GM18507 (cell line): ENCODE data around the gene GNG7.
"Not testable (repeated sequence)": the region's sequence is repeated elsewhere in the genome, so short reads cannot be mapped to it uniquely, and the experiment has no call there.

Source experiments
- DNase-seq: peaks from one replicate; pipeline ENCODE4 v3.0.0; 2011; ENCODE audit warnings: low read depth; ENCODE audit not compliant: insufficient read length; ENCODE audit errors: extremely low spot score
- FAIRE-seq: peaks from 2 replicates; lab custom pipeline; 2011; peaks lifted over from hg19 to GRCh38; lab: Jason Lieb, UNC

The GNG7 gene

DNA sequence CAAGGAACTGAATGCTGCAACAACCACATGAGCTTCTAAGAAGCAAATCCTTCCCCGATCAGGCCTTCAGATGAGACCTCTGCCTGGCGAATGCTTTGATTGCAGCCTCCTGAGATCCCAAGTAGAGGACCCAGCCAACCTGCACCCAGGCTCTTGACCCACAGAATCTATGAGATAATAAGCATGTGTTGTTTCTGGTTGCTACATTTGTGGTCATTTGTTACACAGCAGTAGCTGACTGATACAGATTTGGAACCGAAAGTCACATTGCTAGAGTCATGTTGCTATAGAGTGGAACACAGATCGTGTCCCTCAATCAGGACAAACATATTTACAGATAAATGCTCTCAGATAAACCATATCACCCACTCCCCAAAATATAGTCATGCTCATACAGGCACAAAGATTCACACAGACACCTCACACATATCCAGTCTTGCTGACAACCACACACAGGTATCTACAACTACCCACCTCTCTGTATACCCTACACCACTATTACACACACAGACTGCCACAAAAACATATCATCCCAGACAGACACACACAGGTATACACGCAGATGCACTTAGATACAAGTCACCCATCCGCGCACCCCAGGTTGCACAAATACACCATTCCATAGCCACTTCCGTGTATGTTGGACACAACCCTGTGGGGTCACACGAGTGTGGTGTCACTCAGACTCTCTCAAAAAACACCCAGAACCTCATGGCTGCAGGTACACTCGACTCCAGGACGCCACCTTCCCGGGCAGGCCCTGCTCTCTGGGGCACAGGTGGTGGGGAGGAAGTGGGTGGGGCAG lies 13.2 kb upstream of the GNG7 start:
- FAIRE-seq = no peak
- DNase-seq = no peak

DNA sequence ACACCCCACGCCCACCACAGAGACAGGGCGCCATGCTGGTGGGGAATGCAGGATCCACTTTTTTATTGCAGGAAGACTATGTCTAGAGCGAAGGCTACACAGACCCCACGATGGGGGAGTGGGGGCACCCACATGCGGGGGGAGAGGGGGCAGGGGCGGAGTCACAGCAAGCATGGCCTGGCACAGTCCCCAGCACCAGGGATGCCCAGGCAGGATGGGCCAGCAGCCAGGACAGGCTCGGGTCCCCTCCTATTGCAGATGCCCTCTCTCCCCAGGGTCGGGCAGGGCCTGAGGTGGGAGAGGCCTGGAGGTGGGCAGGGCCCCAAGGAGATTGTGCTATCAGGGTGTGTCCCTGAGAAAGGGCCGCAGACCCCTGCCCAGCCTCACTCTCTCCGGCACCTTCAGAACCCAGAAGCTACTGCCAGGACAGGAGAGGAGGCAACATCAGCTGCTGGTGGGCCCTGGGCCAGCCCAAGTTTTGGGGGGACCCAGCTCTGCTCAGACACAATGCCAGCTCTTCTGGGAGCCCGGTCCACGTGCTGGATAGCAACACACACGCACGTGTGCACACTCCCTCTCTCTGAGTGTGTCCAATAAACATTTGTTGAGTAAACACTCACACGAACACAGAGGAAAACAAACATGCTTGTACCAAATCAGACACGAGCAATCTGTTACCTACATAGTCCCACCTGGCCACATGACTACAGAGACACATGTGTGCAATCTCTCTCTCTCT lies 12.2 kb upstream of the GNG7 start:
- DNase-seq = no peak
- FAIRE-seq = no peak

DNA sequence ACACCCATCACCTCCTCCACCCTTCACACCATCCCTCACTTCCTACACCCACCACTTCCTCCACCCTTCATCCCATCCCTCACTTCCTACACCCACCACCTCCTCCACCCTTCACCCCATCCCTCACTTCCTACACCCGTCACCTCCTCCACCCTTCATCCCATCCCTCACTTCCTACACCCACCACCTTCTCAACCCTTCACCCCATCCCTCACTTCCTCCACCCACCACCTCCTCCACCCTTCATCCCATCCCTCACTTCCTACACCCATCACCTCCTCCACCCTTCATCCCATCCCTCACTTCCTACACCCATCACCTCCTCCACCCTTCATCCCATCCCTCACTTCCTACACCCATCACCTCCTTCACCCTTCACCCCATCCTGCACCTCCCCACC lies 11.6 kb upstream of the GNG7 start:
- not testable (repeated sequence) for FAIRE-seq, DNase-seq

DNA sequence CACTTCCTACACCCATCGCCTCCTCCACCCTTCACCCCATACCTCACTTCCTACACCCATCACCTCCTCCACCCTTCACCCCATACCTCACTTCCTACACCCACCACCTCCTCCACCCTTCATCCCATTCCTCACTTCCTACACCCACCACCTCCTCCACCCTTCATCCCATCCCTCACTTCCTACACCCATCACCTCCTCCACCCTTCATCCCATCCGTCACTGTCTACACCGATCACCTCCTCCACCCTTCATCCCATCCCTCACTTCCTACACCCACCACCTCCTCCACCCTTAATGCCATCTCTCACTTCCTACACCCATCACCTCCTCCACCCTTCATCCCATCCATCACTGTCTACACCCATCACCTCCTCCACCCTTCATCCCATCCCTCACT lies 10.7 kb upstream of the GNG7 start:
- not testable (repeated sequence) for DNase-seq, FAIRE-seq

DNA sequence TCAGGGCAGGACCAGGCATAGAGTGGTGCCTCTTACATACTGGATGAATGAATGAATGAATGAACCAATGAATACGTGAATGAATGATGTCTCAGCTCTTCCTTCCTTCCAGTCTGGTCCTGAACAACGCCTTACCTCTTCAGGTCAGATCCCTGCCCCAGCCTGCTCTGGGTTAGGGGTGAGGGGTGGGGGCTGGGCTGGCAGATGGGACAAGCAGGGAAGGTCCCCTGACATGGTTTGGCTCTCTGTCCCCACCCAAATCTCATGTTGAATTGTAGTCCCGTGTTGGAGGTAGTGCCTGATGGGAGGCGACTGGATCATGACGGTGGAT lies 9.3 kb upstream of the GNG7 start:
- no peak for DNase-seq
- FAIRE-seq = no peak

DNA sequence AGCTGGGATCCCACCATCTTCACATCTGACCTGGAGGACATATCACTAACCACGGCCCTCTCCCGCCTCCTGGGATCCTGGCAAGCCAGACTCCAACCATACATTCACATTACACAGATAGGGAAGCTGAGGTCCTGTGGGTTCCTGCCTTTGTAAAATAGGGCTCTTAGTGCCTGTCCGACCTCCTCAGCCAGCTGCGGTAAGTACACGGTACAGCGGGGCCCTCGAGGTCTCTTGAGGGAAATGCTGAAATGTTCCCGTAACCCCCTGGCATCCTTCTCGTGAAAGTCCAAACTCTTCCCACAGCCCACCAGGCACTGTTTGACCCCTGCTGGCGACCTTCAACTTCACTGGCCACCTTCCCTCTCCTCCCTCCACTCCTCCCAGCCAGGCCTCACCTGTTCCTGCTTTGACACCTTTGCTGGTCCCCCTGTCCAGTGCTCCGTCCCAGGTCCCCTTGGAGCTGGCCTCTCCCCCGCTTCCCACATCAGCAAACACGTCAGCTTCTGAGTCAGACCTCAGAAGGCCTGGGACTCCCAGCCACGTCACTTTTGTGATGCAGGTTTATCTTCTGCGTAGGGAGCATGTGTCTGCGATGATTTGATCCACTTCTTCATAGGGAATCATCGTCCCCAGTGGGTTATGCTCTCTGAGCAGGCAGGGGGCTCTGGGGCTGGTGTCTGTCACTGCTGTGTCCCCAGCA lies 8.8 kb upstream of the GNG7 start:
- no peak for DNase-seq
- FAIRE-seq = no peak

DNA sequence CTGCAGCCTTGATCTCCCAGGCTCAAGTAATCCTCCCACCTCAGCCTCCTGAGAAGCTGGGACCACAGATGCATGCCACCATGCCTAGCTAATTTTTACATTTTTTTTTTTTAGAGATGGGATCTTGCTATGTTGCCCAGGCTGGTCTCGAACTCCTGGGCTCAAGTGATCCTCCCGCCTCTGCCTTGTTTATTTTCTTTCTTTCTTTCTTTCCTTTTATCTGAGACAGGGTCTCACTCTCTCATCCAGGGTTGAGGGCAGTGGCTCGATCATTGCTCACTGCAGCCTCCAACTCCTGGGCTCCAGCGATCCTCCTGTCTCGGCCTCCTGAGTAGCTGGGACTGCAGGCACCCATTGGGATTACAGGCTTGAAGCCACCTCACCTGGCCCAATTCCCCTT lies 3.8 kb upstream of the GNG7 start:
- DNase-seq (no peak), FAIRE-seq (no peak)

DNA sequence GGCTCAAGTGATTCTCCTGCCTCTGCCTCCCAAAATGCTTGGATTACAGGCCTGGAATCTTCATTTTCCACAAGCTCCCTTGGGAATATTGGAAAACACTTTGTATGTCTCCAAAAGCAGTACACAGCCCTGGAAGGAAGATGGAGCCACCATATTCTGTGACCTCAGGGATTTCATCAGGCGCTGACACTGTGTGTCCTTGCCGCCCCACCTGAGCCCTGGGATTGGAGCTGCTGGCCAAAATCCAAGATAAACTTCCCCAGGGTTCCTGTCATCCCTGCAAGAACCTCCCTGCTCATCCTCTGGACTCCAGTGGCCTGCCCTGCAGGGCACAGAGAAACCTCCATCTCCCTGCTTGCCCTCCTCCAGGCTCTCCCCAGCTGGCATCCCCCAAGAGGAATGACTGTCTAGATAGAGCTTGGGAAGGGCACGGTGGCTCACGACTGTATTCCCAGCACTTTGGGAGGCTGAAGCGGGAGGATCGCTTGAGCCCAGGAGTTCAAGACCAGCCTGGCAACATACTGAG lies 1.3 kb upstream of the GNG7 start:
- no peak for DNase-seq
- FAIRE-seq = no peak

DNA sequence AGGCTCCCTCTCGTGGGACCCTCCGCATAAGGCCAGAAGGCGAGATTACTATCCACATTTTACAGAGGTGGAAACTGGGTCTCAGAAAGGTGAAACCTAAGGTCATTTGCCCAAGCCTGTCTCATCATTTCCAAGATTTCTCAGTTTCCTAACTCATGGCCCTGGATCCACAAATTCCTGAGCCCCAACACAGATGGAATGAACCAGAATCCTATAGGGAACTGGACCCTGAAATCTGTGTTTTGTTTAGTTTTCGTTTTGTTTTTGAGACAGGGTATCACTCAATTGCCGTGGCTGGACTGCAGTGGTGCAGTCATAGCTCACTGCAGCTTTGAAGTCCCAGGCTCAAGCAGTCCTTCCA lies 563 bp upstream of the GNG7 start:
- DNase-seq (no peak), FAIRE-seq (no peak)

DNA sequence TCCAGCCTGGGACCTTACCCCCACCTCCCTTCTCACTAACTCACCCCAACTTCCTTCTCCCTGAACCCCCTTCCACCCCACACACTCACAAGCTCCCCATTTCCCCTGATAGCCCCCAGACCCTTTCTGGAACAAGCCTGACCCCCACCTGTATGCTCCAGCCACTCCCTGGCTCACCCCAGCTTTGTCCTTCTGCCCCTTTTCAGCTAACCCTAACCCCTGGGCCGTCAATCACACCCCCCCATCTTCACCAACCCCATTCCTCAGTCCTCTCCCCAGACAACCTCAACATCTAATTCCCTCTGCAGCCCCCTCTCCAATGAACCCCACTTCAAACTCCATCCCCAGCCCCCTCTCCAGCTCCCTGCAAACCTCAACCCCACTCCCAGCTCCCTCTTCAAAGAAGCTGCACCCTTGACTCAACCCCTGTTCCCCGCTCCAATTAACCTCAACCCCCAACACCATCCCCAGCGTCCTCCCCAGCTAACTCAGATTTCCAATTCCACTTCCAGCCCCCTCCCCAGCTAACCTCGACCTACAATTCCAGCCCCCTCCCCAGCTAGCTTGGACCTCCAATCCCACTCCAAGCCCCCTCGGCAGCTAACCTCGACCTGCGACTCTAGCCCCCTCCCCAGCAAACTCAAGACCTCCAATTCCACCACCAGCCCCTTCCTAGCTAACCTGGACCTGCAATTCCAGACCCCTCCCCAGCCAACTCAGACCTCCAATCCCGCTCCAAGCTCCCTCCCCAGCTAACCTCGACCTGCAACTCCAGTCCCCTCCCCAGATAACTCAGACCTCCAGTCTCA lies 929 bp downstream of the GNG7 start:
- no peak for DNase-seq
- FAIRE-seq = no peak

DNA sequence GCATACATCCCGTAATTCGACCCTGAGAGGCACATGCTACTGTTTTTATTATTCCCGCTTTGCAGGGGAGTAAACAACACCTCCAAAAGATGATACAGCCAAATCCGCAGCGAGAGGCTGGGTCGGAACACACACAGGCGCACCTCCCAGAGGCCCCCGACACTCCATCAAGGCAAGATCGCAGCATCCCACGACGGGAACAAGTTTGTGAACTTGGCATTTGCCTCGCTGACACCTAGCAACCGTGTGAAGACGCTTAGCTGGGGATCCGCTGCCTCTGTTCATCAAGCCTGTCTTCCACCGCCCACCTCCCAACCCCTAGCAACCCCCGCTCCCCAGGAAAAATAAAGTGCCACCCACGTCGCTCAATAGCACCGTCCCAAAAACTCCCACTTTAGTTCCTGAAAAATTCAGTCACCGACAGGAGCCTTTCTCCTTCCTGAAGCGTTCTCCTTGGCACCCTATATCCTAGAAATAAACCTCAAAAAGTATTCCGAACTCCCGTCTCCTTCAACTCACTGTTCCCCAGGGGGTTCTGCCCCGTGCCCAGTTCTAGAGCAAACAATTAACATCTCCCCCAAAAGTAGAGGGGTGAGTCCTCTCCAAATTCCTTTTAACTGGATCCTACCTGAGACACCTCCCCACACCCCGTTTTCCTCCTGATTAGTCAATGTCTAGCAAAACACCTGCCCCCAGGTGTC lies 1.7 kb downstream of the GNG7 start:
- FAIRE-seq (no peak), DNase-seq (no peak)

DNA sequence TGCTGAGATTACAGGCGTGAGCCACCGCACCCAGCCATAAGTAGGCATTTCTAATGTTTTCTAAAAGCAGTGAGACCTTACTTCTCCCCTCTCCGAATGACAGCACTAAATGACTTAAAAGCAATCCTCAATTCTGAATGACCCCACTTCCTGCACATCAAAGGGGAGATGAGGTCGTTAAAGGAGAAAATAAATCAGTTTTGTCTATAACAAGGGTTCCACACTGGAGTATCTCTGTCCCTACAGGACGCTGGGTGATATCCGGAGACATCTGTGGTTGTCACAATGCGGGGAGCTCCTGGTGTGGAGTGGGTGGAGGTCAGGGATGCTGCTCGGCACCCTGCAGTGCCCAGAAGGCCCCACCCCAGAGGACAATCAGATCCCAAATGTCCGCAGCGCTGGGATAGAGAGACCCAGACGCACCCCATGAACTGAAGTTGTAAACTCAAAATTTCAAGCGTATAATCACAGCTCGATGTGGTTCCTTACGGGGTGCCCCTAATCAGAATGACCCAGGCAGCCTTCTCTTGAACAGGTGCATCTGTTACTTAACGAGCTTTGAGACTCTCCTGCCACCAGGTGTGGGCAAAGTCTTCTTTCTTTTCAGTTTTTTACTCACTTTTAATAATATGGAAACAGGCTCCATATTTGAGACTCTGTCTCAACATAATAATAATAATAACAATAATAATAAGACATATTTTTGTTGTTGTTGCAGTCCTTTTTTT lies 2.9 kb downstream of the GNG7 start:
- DNase-seq = no peak
- FAIRE-seq = peak; percentile 52

DNA sequence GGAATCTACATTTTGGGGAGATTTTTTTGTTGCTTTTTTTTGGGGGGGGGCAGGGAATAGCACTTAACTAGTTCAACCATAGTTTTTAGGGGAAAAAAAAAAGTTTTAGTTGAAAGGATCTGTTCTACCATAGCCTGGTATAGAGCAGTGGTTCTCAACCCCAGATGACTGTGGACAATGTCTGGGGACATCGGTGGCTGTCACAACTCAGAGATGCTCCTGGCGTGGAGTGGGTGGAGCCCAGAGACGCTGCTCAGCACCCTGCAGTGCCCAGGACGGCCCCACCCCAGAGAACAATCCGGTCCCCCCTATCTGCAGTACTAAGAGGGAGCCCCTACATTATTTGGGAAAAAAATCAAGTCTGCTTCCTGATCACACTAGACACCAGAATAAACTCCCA lies 8.3 kb downstream of the GNG7 start:
- DNase-seq = no peak
- FAIRE-seq = no peak

DNA sequence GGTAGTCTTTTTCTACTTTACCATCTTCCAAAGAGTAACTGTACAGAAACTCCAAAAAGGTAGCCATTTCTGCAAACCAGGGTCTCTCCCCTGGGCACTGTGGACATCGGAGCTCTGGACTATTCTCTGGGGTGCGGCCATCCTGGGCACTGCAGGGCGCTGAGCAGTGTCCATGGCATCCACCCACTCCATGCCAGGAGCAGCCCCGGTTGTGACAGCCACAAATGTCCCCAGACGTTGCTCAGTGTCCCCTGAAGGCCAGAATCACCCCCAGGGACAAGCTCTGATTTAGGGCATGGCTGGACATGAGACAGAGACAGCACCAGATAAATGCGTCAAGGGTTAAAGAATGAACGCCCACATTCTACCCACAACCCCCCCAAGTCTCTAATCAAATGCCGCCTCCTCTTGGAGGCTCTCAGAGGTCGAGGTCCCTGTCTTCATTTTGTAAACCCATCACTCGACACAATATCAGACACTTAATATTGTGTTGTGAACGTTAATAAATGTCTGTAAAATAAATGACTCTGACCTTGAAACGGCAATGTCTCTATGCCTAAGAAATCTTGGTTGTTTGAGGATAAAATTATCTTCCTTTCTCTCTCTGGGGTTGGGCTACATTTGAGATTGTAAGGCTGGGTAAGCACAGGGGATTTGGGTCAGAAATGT lies 8.9 kb downstream of the GNG7 start:
- FAIRE-seq (no peak), DNase-seq (no peak)

DNA sequence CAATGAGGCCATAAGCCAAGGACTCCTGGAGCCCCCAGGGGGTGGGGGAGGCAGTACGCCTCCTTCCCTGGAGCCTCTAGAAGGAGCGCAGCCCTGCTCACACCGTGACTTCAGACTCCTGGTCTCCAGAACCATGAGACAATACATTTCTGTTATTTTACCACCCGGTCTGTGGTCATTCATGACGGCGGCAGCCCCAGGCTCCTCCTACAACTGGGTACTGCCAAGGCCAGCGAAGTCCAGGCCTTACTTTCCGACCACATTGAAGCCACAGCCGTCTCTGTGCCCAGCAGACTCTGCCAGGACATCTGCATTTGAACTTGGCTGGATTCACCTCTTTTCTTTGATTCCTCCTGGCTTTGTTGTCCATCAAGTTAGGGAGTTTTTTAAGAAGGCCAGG lies 10.5 kb downstream of the GNG7 start:
- FAIRE-seq (no peak), DNase-seq (no peak)

DNA sequence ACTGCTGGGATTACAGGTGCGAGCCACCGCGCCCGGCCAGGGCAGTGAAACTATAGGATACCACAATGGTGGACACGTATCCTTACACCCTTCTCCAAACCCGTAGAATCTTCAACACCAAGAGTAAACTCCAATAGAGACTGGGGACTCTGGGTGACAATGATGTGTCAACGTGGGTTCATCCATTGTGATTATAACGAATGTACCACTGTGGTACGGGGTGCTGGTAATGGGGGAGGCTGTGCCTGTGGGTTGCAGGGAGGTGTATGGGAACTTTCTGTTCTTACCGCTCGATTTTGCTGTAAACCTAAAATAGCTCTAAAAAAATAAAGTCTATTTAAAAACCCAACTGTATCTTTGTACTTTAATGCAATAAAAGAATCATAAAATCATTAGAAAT lies 11.6 kb downstream of the GNG7 start:
- FAIRE-seq (no peak), DNase-seq (no peak)

DNA sequence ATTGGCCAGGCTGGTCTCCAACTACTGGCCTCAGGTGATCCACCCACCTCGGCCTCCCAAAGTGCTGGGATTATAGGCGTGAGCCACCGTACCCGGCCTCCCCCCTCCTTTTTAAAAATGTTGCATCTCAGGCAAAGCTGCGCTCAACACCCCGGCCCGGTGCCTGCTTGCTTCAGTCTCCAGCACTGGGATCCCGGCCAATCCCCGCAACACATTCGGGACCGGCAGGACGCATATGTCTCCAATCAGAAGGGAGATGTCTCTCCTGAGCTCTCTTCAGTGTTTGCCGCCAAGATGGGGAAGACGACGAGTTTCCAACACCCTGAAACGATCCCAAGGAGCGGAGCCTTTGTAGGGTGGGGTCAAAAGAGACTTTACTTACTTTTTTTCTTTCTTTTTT lies 16.1 kb downstream of the GNG7 start:
- DNase-seq (no peak), FAIRE-seq (no peak)

DNA sequence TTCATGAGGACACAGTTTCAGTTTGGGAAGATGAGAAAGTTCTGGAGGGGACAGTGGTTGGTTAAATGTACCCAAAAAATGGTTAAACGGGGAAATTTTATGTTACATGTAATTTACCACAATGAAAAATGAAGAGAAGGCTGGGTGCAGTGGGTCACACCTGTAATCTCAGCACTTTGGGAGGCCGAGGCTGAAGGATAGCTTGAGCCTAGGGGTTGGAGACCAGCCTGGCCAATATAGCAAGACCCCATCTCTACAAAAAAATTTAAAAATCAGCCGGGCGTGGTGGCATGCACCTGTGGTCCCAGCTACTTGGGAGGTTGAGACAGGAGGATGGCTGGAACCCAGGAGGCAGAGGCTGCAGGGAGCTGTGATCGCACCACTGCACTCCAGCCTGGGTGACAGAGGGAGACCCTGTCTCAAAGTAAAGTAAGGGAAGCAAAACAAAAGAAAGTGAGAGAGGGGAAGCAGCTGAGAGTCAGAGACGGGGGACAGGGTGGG lies 17.2 kb downstream of the GNG7 start:
- DNase-seq (no peak), FAIRE-seq (no peak)
